CD4-positive, alpha-beta T cell treated with Interleukin-2 at 100 ng/mL for 4 hours (primary cell): Measurements from ENCODE around the gene NARF.
A peak's percentile ranks its signal among the peaks of the same experiment; 100 is the strongest.
"Not testable (repeated sequence)": the region's sequence is repeated elsewhere in the genome, so short reads cannot be mapped to it uniquely, and the experiment has no call there.

Source experiments
- DNase-seq: peaks from one replicate; pipeline ENCODE4 v3.0.0-alpha.2; 2020; ENCODE audit warnings: low spot score

NARF gene

GRCh38 chr17:82446124-82446523, 12.4 kb upstream of the NARF start:
- no peak for DNase-seq

GRCh38 chr17:82446649-82447048, 11.9 kb upstream of the NARF start:
- no peak for DNase-seq

- no peak for DNase-seq
Observed at GRCh38 chr17:82447876-82448275, 10.7 kb upstream of the NARF start.

GRCh38 chr17:82449131-82449882, 9.2 kb upstream of the NARF start:
- DNase-seq = peak; percentile 68

GRCh38 chr17:82449883-82450356, 8.6 kb upstream of the NARF start:
- DNase-seq = peak; percentile 30

GRCh38 chr17:82450357-82451106, 8.0 kb upstream of the NARF start, which contains the start of gene CYBC1:
CYBC1 (minus strand) TSS chr17:82450752; CDS start chr17:82449254, 1,498 bp downstream.
- peak; percentile 94 for DNase-seq

GRCh38 chr17:82452162-82452561, 6.4 kb upstream of the NARF start:
- DNase-seq = no peak

GRCh38 chr17:82453151-82453550, 5.4 kb upstream of the NARF start:
- not testable (repeated sequence) for DNase-seq

- DNase-seq = not testable (repeated sequence)
Observed at GRCh38 chr17:82453706-82454105, 4.8 kb upstream of the NARF start.

GRCh38 chr17:82457073-82457928, 1.2 kb upstream of the NARF start:
- no peak for DNase-seq

GRCh38 chr17:82457929-82458178, 687 bp upstream of the NARF start:
- DNase-seq = peak; percentile 94

- DNase-seq = peak; percentile 19
Observed at GRCh38 chr17:82458885-82459424, 414 bp downstream of the NARF start.

GRCh38 chr17:82459936-82460335, 1.4 kb downstream of the NARF start:
- not testable (repeated sequence) for DNase-seq

GRCh38 chr17:82461827-82462524, 3.4 kb downstream of the NARF start:
- DNase-seq = no peak

- DNase-seq = no peak
Observed at GRCh38 chr17:82463391-82463790, 4.8 kb downstream of the NARF start.

GRCh38 chr17:82463925-82464566, 5.5 kb downstream of the NARF start:
- DNase-seq = no peak

- no peak for DNase-seq
Observed at GRCh38 chr17:82464567-82464929, 6.0 kb downstream of the NARF start.

- no peak for DNase-seq
Observed at GRCh38 chr17:82465023-82465603, 6.6 kb downstream of the NARF start.

- no peak for DNase-seq
Observed at GRCh38 chr17:82468692-82469091, 10.2 kb downstream of the NARF start.

GRCh38 chr17:82470065-82470464, 11.5 kb downstream of the NARF start:
- DNase-seq = no peak
